ENCODE data around the gene AKNA. TPM values are rescaled to one million over a fixed set of nuclear protein-coding genes. Genes with fewer than 3 reads are reported as not detected.

The AKNA gene
- total RNA-seq, 4 donors from 2014 or later = 10.5 to 27.1 (median 14.4) TPM

DNA sequence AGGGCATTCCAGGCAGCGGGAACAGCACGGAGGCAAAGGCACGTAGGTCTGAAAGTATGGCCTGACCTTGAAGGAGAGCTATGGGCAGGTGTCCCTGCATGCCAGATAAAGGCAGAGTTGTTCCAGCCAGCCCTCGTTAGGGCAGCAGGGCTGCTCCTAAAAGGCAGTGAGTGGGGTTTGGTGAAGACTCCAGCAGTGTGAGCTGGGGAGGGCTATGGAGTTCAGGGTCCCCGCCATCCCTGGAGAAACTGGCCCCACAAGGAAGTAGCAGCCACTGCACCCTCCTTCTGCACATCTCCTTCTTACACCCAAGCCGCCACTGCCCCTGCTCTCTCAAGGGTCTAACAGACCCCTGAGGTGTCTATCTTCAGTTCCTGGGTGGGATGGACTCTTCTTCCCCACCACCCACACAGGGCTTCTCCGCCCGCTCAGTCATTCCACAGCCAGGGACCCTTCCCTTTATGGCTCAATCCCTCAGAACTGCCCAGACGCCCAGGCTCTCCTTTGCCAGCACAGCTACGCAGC lies 1.4 kb downstream of the AKNA start:
- no peaks in the 10 kb centered on the region for H3K27me3 ChIP-seq
- H3K27ac ChIP-seq = peak overlapping the region; percentile 84
- peaks cover 86% of the 10 kb centered on the region for H3K4me1 ChIP-seq
- DNase-seq (ENCODE audit: low spot score in 2 of 2) = no peak
- no peaks in the 10 kb centered on the region for H3K9me3 ChIP-seq
- TF ChIP-seq POLR2AphosphoS5 (IDR thresholded peaks at IDR 0.05) = no peak
- TF ChIP-seq POLR2A (IDR thresholded peaks at IDR 0.05) = no peak
- no peak for TF ChIP-seq CTCF (IDR thresholded peaks at IDR 0.05)
- TF ChIP-seq EP300 (IDR thresholded peaks at IDR 0.05) = no peak
- H3K4me3 ChIP-seq = peak overlapping the region; percentile 56
- H3K36me3 ChIP-seq = no peaks in the 10 kb centered on the region
- 45% methylated on average over 10 of the region's 10 CpGs for WGBS

- H3K4me1 ChIP-seq = peaks cover 83% of the 10 kb centered on the region
- DNase-seq (ENCODE audit: low spot score in 2 of 2) = peak; percentile 87 to 89
Measured at GRCh38 chr9:114385397-114386181, 2.2 kb downstream of the AKNA start.

GRCh38 chr9:114384836-114385396 lies 2.9 kb downstream of the AKNA start:
- Histone ChIP-seq H3K4me1 (peaks cover 76% of the 10 kb centered on the region), H3K27me3 (no peaks in the 10 kb centered on the region), H3K4me3 (peak overlapping the region; percentile 10), H3K27ac (peak overlapping the region; percentile 84), H3K9me3 (no peaks in the 10 kb centered on the region), H3K36me3 (peaks cover 1% of the 10 kb centered on the region)
- WGBS = 77% methylated on average over 7 of the region's 7 CpGs
- TF ChIP-seq POLR2A (IDR thresholded peaks at IDR 0.05) (no peak), CTCF (IDR thresholded peaks at IDR 0.05) (no peak), EP300 (IDR thresholded peaks at IDR 0.05) (no peak), POLR2AphosphoS5 (IDR thresholded peaks at IDR 0.05) (no peak)
- no peak for DNase-seq (ENCODE audit: low spot score in 2 of 2)

More at GRCh38 chr9:114385397-114386181, 2.2 kb downstream of the AKNA start:
- TF ChIP-seq POLR2A (IDR thresholded peaks at IDR 0.05) = no peak
- no peak for TF ChIP-seq EP300 (IDR thresholded peaks at IDR 0.05)
- TF ChIP-seq POLR2AphosphoS5 (IDR thresholded peaks at IDR 0.05) = no peak
- no peak for TF ChIP-seq CTCF (IDR thresholded peaks at IDR 0.05)
- WGBS = 43% methylated on average over 10 of the region's 11 CpGs
- Histone ChIP-seq H3K27ac (peak overlapping the region; percentile 84), H3K36me3 (no peaks in the 10 kb centered on the region), H3K27me3 (no peaks in the 10 kb centered on the region), H3K9me3 (no peaks in the 10 kb centered on the region), H3K4me3 (peak overlapping the region; percentile 56)

DNA sequence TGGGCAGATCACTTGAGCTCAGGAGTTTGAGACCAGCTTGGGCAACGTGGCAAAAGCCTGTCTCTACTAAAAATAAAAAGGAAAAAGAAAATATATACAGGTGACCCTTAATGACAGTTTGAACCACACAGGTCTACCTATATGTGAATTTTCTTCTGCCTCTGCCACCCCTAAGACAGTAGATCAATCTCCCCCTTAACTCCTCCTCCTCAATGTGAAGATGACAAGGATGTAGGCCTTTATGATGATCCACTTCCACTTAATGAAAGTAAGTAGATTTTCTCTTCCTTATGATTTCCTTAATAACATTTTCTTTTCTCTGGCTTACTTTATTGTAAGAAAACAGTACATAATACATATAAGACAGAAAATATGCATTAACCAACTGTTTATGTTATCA lies 3.4 kb downstream of the AKNA start:
- 67% methylated on average over 1 of the region's 1 CpG for WGBS
- no peak for TF ChIP-seq POLR2A (IDR thresholded peaks at IDR 0.05)
- no peak for TF ChIP-seq CTCF (IDR thresholded peaks at IDR 0.05)
- TF ChIP-seq EP300 (IDR thresholded peaks at IDR 0.05) = no peak
- no peak for TF ChIP-seq POLR2AphosphoS5 (IDR thresholded peaks at IDR 0.05)
- Histone ChIP-seq H3K27me3 (no peaks in the 10 kb centered on the region), H3K9me3 (no peaks in the 10 kb centered on the region), H3K4me3 (no peak overlapping the region), H3K4me1 (peaks cover 71% of the 10 kb centered on the region), H3K27ac (peak overlapping the region; percentile 84), H3K36me3 (peaks cover 6% of the 10 kb centered on the region)
- no peak for DNase-seq (ENCODE audit: low spot score in 2 of 2)
